ENCODE measurements around the gene DNAJC12.

DNA sequence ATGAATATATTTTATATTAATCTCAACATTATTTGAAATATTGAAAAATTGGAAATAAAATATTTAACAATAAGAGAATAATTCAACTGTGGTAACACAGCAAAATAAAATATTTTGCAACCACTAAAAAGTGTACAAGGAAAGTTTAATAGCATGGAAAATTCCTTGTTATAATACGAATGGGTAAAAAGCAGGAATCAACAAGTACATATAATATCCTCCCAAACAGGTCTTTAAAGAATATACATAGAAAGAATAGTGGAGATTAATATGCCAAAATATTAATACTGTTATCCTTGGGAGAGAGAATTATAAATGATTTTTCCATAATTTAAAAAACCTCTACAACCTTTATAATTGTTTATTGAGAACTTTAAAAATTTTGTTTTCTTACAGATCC, 1.0 kb downstream of the DNAJC12 start:
- TF ChIP-seq EHMT2 (IDR thresholded peaks at IDR 0.05; ENCODE audit: low read depth) (no peak), ZFP36 (IDR thresholded peaks at IDR 0.05; ENCODE audit: borderline replicate concordance, partially characterized antibody) (no peak), RCOR1 (IDR thresholded peaks at IDR 0.05; ENCODE audit: low read depth, low read length) (no peak), KDM5A (IDR thresholded peaks at IDR 0.05) (no peak), MAFK (IDR thresholded peaks at IDR 0.05; ENCODE audit: partially characterized antibody) (no peak)
- TF ChIP-seq, protein P1, sequence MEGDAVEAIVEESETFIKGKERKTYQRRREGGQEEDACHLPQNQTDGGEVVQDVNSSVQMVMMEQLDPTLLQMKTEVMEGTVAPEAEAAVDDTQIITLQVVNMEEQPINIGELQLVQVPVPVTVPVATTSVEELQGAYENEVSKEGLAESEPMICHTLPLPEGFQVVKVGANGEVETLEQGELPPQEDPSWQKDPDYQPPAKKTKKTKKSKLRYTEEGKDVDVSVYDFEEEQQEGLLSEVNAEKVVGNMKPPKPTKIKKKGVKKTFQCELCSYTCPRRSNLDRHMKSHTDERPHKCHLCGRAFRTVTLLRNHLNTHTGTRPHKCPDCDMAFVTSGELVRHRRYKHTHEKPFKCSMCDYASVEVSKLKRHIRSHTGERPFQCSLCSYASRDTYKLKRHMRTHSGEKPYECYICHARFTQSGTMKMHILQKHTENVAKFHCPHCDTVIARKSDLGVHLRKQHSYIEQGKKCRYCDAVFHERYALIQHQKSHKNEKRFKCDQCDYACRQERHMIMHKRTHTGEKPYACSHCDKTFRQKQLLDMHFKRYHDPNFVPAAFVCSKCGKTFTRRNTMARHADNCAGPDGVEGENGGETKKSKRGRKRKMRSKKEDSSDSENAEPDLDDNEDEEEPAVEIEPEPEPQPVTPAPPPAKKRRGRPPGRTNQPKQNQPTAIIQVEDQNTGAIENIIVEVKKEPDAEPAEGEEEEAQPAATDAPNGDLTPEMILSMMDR (IDR thresholded peaks at IDR 0.05), result no peak

Data from A549 (cell line).